ENCODE data around the gene YPEL3.

GRCh38 chr16:30067584-30067916, 28.5 kb downstream of the YPEL3 start:
- TF ChIP-seq, protein P1, sequence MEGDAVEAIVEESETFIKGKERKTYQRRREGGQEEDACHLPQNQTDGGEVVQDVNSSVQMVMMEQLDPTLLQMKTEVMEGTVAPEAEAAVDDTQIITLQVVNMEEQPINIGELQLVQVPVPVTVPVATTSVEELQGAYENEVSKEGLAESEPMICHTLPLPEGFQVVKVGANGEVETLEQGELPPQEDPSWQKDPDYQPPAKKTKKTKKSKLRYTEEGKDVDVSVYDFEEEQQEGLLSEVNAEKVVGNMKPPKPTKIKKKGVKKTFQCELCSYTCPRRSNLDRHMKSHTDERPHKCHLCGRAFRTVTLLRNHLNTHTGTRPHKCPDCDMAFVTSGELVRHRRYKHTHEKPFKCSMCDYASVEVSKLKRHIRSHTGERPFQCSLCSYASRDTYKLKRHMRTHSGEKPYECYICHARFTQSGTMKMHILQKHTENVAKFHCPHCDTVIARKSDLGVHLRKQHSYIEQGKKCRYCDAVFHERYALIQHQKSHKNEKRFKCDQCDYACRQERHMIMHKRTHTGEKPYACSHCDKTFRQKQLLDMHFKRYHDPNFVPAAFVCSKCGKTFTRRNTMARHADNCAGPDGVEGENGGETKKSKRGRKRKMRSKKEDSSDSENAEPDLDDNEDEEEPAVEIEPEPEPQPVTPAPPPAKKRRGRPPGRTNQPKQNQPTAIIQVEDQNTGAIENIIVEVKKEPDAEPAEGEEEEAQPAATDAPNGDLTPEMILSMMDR (IDR thresholded peaks at IDR 0.05) = no peak
- TF ChIP-seq EP300 (IDR thresholded peaks at IDR 0.05) = no peak
